IPS DF 4.7 (cell line): ENCODE measurements around the gene MSLN.
"Not testable (repeated sequence)": the region's sequence is repeated elsewhere in the genome, so short reads cannot be mapped to it uniquely, and the experiment has no call there.

ENCODE experiments used
- DNase-seq: peaks from one replicate; pipeline ENCODE4 v3.0.0-alpha.2; 2013; ENCODE audit warnings: low spot score; ENCODE audit errors: extremely low read depth

MSLN gene

DNA sequence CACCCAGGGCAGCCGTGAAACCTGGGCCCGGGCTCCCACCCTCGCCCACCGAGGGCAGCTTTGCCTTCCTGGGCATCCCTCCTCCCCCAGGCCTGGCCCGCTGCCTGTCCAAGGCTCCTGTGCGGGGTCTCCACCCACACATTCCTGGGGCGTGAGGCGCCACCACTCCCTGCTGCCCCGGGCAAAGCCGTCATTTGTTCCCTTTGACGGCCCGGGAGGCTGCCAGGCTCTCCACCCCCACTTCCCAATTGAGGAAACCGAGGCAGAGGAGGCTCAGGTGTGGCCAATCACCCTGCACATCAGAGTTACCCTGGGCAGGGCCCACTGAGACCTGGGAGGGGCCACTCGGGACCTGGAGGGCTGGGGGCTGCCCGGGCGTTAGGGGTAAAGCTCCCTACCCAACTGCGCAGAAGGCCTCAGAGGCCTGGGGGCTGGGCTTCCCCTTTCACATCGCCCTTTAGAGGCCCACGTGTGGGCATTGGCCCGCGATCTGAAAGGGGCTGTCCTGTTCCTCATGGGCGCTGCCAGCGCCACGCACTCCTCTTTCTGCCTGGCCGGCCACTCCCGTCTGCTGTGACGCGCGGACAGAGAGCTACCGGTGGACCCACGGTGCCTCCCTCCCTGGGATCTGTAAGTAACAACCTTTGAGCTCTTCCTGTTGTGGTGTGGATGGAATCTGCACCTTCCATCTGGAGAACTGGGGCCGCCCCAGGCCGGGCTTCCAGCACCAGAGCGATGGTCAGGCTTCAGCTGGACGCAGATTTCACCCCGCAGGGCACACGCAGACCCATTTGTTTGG, at the start of gene MSLN:
Gene MSLN (plus strand): TSS at position 190 of the 799 bp plus-strand sequence. CDS start 1,947 bp downstream, outside the sequence.
- no peak for DNase-seq

GRCh38 chr16:711084-711483, 49.5 kb upstream of the MSLN start:
- DNase-seq: no peak

GRCh38 chr16:711548-712320, 48.8 kb upstream of the MSLN start:
- DNase-seq: no peak

DNA sequence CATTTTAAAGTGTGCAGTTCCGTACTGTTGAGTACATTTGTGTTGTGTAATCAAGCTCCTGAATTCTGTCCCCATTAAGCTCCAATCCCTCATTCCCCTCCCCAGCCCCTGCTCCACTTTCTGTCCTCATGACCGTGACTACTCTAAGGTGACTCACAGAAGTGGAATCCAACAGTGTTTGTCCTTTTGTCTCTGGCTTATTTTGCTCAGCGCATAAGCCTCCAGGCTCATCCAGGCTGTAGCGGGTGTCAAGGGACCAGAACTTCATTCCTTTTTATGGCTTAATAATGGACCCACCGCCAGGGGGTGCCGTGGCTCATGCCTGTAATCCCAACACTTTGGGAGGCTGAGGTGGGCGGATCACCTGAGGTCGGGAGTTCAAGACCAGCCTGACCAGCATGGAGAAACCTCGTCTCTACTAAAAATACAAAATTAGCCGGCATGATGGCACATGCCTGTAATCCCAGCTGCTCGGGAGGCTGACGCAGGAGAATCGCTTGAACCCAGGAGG, 47.7 kb upstream of the MSLN start:
- DNase-seq: not testable (repeated sequence)

GRCh38 chr16:714079-714478, 46.5 kb upstream of the MSLN start:
- no peak for DNase-seq

GRCh38 chr16:714558-715476, 45.7 kb upstream of the MSLN start, which contains the start of gene METRN:
METRN (plus strand) TSS chr16:715118; CDS start chr16:715290, 172 bp downstream.
- DNase-seq: no peak

DNA sequence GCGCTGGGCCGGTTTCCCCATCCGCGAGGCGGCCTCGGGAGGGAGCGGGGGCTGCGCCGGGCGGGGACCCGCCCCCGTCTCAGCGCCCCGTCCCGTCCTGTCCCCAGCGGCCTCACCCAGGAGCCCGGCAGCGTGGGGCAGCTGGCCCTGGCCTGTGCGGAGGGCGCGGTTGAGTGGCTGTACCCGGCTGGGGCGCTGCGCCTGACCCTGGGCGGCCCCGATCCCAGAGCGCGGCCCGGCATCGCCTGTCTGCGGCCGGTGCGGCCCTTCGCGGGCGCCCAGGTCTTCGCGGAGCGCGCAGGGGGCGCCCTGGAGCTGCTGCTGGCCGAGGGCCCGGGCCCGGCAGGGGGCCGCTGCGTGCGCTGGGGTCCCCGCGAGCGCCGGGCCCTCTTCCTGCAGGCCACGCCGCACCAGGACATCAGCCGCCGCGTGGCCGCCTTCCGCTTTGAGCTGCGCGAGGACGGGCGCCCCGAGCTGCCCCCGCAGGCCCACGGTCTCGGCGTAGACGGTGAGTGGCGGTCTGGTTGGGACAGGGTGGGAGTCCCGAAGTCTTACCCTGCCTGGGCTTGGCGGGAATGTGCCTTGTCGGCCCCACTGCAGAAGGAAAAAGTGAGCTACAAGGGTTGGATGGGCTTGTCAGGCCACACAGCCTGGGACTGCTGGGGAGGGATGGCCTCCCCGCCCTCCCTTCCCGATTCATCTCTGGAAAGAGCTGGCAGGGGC, 44.9 kb upstream of the MSLN start:
- no peak for DNase-seq

- DNase-seq: no peak
Observed at GRCh38 chr16:716200-716568, 44.4 kb upstream of the MSLN start.

DNA sequence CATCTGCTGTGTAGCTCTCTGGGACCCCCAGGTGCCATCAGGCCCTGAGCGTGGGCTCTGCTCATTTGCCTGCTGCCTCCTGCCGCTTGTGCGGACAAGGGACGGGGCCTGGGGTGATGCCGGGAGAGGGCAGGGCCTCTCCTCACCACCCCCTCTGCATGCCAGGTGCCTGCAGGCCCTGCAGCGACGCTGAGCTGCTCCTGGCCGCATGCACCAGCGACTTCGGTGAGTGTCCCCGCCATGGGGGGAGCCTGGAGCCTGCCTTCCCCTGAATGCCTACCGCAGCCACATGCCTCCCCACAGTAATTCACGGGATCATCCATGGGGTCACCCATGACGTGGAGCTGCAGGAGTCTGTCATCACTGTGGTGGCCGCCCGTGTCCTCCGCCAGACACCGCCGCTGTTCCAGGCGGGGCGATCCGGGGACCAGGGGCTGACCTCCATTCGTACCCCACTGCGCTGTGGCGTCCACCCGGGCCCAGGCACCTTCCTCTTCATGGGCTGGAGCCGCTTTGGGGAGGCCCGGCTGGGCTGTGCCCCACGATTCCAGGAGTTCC, 43.7 kb upstream of the MSLN start:
- DNase-seq: no peak

GRCh38 chr16:717450-718245, 42.9 kb upstream of the MSLN start:
- no peak for DNase-seq

- no peak for DNase-seq
Observed at GRCh38 chr16:718389-718788, 42.1 kb upstream of the MSLN start.

GRCh38 chr16:718922-719321, 41.6 kb upstream of the MSLN start:
- no peak for DNase-seq

DNA sequence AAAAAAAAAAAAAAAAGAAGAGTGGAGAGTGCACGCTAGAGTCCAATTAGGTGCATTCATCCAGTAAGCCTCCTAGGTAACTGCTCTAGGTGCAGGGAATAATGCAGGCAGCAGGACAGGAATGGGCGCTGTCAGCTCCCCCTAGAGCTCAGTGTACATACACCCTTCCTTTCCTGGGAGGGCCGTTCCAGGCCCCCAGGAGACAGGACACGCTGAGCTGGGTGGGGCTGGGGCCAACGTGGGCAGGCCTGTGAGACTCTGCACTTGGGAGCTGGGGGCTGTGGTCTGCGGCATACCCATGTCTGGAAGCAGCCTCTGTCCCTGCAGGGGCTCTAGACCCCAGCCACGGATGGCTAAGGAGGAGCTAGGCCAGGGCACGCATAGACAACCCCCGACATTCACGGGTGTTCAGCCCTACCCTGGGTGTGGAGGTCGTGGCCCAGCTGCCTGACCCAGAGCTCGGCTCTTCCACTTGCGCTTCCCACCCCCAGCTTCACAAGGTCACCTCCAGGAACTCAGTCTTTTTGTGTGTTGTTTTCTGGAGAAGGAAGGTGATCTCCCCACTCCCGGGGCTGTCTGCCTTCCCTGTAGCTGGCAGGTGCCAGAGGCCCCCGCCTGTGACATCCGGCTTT, 40.6 kb upstream of the MSLN start:
- DNase-seq: no peak

DNA sequence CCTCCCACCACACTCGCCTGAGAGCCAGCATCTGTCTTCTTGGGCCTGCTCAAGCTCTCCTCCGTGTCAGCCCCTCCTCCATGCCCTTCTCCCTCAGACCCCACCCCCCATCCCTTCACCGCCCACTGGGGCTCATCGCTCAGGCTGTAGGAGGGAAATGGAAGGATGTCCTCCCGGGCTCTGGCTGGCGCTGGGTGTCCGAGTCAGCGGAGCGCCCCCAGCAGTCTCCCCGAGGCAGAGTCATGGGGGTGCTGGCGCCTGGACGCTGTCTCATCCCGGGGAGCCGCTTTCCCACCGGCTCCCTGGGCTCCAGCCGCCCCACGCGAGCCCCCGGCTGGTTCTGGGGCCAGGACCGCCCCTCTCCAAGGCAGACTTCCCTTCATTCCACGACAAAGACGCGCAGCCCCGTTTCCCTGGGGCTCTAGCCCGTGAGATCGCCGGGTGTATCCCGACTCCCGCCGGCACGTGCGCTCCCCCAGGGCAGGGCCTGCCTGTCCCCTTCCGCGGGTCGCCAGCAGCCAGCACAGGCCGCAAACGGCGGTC, 40.0 kb upstream of the MSLN start:
- no peak for DNase-seq

- no peak for DNase-seq
Observed at GRCh38 chr16:720990-721764, 39.4 kb upstream of the MSLN start, which contains the start of gene ANTKMT. ANTKMT (plus strand) TSS chr16:721146; CDS start chr16:721275, 129 bp downstream.

DNA sequence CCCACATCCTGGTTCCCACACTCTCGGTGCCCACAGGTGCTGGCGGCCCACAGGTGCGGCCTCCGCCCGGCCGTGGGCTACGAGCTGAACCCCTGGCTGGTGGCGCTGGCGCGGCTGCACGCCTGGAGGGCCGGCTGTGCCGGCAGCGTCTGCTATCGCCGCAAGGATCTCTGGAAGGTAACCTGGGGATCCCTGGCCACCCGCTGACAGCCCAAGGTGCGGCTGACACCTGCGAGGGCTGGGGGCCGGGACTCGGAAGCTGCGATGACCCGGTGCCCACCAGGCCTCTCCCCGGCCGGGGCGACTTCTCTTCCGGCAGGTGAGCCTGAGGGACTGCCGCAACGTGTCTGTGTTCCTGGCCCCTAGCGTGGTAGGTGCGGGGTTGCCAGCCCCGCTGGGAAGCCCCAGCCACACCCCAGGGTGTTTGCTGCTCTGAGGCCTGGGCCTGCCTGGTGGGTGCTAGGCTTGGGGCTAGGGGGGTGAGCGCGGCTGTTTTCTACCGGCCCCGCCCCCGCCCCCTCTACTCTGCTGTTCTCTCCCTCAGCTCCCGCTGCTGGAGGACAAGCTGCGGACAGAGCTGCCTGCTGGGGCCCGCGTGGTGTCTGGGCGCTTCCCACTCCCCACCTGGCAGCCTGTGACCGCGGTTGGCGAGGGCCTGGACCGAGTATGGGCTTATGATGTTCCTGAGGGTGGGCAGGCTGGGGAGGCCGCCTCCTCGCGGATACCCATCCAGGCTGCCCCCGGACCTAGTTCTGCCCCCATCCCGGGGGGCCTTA, 38.6 kb upstream of the MSLN start:
- no peak for DNase-seq
